Keratinocyte (primary cell): ENCODE results near the gene OR11H7. TPM values are rescaled to one million over a fixed set of nuclear protein-coding genes. Genes with fewer than 3 reads are reported as not detected.
"Not testable (repeated sequence)": the region's sequence is repeated elsewhere in the genome, so short reads cannot be mapped to it uniquely, and the experiment has no call there.

Experiments used
- DNase-seq: peaks from one replicate; pipeline ENCODE4 v3.0.0-alpha.2; 2011; ENCODE audit warnings: low read depth, missing footprints, low spot score
- FAIRE-seq: peaks from 2 replicates; lab custom pipeline; 2011; peaks lifted over from hg19 to GRCh38; lab: Jason Lieb, UNC
- H2AFZ ChIP-seq: 2 replicates; pipeline ENCODE4 v1.6.0; 2012; ENCODE audit warnings: low read length, control low read depth, inconsistent platforms; ENCODE audit not compliant: control insufficient read depth
- H3K27ac ChIP-seq: 2 replicates; pipeline ENCODE4 v1.5.1; 2011; ENCODE audit warnings: low read length; ENCODE audit not compliant: control insufficient read depth, insufficient read depth
- H3K27me3 ChIP-seq: 3 replicates; pipeline ENCODE4 v1.6.0; 2011; ENCODE audit warnings: low read length; ENCODE audit not compliant: control insufficient read depth, insufficient read depth; ENCODE audit errors: extremely low read depth
- H3K36me3 ChIP-seq, 2 experiments: 2 replicates in 1 of 2; 3 replicates in 1 of 2; pipeline ENCODE4 v1.5.1; 2011; ENCODE audit warnings: low read length in 2 of 2, mild to moderate bottlenecking in 1 of 2; ENCODE audit not compliant: control insufficient read depth in 2 of 2, insufficient read depth in 2 of 2; ENCODE audit errors: extremely low read depth in 1 of 2
- H3K4me1 ChIP-seq: 3 replicates; pipeline ENCODE4 v1.5.1; 2011; ENCODE audit warnings: low read length; ENCODE audit not compliant: control insufficient read depth, insufficient read depth; ENCODE audit errors: extremely low read depth
- H3K4me2 ChIP-seq: 3 replicates; pipeline ENCODE4 v1.6.0; 2011; ENCODE audit warnings: low read depth, low read length; ENCODE audit not compliant: control insufficient read depth, insufficient read depth; ENCODE audit errors: extremely low read depth
- H3K4me3 ChIP-seq, 3 experiments: fragments of 200-600 bp in 1 of 3; sonication (generic) in 1 of 3; 2 replicates in 2 of 3; 3 replicates in 1 of 3; pipeline ENCODE4 v1.5.1; 2011 to 2016; ENCODE audit warnings: low read length in 3 of 3, mild to moderate bottlenecking in 3 of 3, control low read depth in 2 of 3, inconsistent platforms in 1 of 3, low read depth in 1 of 3, mixed read lengths in 1 of 3, mixed run types in 1 of 3, moderate library complexity in 1 of 3; ENCODE audit not compliant: control insufficient read depth in 2 of 3, insufficient read depth in 2 of 3; ENCODE audit errors: extremely low read depth in 1 of 3
- H3K79me2 ChIP-seq: 2 replicates; pipeline ENCODE4 v1.6.0; 2012; ENCODE audit warnings: low read length; ENCODE audit not compliant: control insufficient read depth, insufficient read depth
- H3K9ac ChIP-seq: 3 replicates; pipeline ENCODE4 v1.6.0; 2011; ENCODE audit warnings: low read length; ENCODE audit not compliant: control insufficient read depth, insufficient read depth; ENCODE audit errors: extremely low read depth
- H3K9me1 ChIP-seq: 3 replicates; pipeline ENCODE4 v1.6.0; 2011; ENCODE audit warnings: low read length; ENCODE audit not compliant: control insufficient read depth, insufficient read depth; ENCODE audit errors: extremely low read depth
- H3K9me3 ChIP-seq: 2 replicates; pipeline ENCODE4 v1.5.1; 2012; ENCODE audit warnings: low read depth, low read length; ENCODE audit not compliant: control insufficient read depth
- H4K20me1 ChIP-seq: 3 replicates; pipeline ENCODE4 v1.6.0; 2011; ENCODE audit warnings: low read length; ENCODE audit not compliant: control insufficient read depth, insufficient read depth; ENCODE audit errors: extremely low read depth
- EZH2 ChIP-seq: IDR thresholded peaks from one replicate; pipeline ENCODE4 v1.6.1; 2012; ENCODE audit warnings: inconsistent platforms, mild to moderate bottlenecking, low read length, moderate library complexity
- dilution Hi-C: fragments of 300-500 bp; cut with MboI; formaldehyde crosslinking; loops from one replicate; pipeline ENCODE4 v1.7.0; 2020; ENCODE audit warnings: low sequenced_read_pairs; ENCODE audit not compliant: extremely low pct_ligation_motif_present
- polyA plus RNA-seq, 5 experiments: library from polyadenylated mRNA; depleted of rRNA in 3 of 5; stranded (reverse) in 3 of 5; stranded (forward) in 1 of 5; unstranded in 1 of 5; fragments of >200 nt; gene quantifications; 1 replicate in 1 of 5; 2 replicates in 3 of 5; 3 replicates in 1 of 5; pipeline versions ENCODE4 v1.2.1 to v1.2.3, GENCODE V29; 2011 to 2012; ENCODE audit warnings: missing spikeins in 2 of 5, low read depth in 1 of 5, low replicate concordance in 1 of 5
- TF ChIP-seq, protein P1 (sequence below), 3 experiments: IDR thresholded peaks in 1 of 3; conservative IDR thresholded peaks in 1 of 3; optimal IDR thresholded peaks in 1 of 3; 2 replicates in 2 of 3; 3 replicates in 1 of 3; pipeline versions ENCODE3 to v1.5.1; 2011; ENCODE audit warnings: low read length in 3 of 3, mild to moderate bottlenecking in 3 of 3, moderate library complexity in 2 of 3, control low read depth in 1 of 3, inconsistent platforms in 1 of 3; ENCODE audit not compliant: insufficient read depth in 2 of 3; ENCODE audit errors: extremely low read depth in 1 of 3

OR11H7 gene
- polyA plus RNA-seq, 1 donor (not counting 4 experiments of a cell fraction or from before 2014, with no cell fraction given): not detected

DNA sequence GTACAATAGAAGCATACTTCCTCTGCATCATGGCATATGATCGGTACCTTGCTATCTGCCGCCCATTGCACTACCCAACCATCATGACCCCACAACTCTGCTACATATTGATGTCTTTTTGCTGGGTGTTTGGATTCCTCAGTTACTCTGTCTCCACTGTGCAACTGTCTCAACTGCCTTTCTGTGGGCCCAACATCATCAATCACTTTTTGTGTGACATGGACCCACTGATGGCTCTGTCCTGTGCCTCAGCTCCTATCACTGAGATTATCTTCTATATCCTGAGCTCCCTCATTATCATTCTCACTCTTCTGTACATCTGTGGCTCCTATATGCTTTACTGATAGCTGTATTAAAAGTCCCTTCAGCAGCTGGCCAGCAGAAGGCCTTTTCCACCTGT is 19.2 kb upstream of the OR11H7 start:
- no peak for FAIRE-seq
- Histone ChIP-seq H3K4me2 (no peak overlapping the region), H3K36me3 (no peaks in the 10 kb centered on the region), H3K4me1 (no peaks in the 10 kb centered on the region), H3K9me1 (no peaks in the 10 kb centered on the region), H4K20me1 (no peaks in the 10 kb centered on the region), H2AFZ (no peak overlapping the region), H3K9me3 (no peaks in the 10 kb centered on the region), H3K27ac (no peak overlapping the region), H3K9ac (no peak overlapping the region), H3K27me3 (no peaks in the 10 kb centered on the region), H3K4me3 (no peak overlapping the region), H3K79me2 (no peaks in the 10 kb centered on the region)
- no peak for TF ChIP-seq EZH2
- TF ChIP-seq, protein P1, sequence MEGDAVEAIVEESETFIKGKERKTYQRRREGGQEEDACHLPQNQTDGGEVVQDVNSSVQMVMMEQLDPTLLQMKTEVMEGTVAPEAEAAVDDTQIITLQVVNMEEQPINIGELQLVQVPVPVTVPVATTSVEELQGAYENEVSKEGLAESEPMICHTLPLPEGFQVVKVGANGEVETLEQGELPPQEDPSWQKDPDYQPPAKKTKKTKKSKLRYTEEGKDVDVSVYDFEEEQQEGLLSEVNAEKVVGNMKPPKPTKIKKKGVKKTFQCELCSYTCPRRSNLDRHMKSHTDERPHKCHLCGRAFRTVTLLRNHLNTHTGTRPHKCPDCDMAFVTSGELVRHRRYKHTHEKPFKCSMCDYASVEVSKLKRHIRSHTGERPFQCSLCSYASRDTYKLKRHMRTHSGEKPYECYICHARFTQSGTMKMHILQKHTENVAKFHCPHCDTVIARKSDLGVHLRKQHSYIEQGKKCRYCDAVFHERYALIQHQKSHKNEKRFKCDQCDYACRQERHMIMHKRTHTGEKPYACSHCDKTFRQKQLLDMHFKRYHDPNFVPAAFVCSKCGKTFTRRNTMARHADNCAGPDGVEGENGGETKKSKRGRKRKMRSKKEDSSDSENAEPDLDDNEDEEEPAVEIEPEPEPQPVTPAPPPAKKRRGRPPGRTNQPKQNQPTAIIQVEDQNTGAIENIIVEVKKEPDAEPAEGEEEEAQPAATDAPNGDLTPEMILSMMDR (optimal IDR thresholded peaks at IDR 0.05 in 1 of 3, IDR thresholded peaks at IDR 0.05 in 1 of 3, conservative IDR thresholded peaks at IDR 0.05 in 1 of 3; ENCODE audit: extremely low read depth in 1 of 3, insufficient read depth in 2 of 3, low read length in 3 of 3): no peak
- no peak for DNase-seq
- dilution Hi-C loops: no loop called here

DNA sequence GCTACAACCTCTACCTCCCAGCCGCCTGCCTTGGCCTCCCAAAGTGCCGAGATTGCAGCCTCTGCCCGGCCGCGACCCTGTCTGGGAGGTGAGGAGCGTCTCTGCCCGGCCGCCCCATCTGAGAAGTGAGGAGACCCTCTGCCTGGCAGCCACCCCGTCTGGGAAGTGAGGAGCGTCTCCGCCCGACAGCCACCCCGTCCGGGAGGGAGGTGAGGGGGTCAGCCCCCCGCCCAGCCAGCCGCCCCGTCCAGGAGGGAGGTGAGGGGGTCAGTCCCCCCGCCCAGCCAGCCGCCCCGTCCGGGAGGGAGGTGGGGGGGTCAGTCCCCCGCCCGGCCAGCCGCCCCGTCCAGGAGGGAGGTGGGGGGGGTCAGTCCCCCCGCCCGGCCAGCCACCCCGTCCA is 16.4 kb upstream of the OR11H7 start:
- H3K27ac ChIP-seq, H4K20me1 ChIP-seq, dilution Hi-C loops, H3K27me3 ChIP-seq, H3K9me3 ChIP-seq, H2AFZ ChIP-seq, H3K4me1 ChIP-seq, H3K4me2 ChIP-seq, H3K4me3 ChIP-seq, DNase-seq, H3K79me2 ChIP-seq, H3K9me1 ChIP-seq, H3K36me3 ChIP-seq, H3K9ac ChIP-seq, FAIRE-seq: not testable (repeated sequence)

DNA sequence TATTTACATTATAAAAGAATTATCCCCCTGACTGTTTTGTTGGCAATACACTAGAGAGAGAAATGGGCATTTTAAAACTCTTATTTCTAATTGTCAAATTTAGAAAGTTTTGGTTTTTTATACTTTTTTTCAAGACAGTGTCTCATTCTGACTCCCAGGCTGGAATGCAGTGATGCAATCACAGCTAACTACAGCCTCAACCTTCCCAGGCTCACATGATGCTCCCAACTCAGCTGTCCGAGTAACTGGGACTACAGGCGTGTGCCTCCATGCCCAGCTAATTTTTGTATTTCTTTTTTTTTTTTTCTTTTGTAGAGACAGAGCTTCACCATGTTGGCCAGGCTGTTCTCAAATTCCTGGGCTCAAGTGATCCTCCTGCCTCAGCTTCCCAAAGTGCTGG is 13.6 kb upstream of the OR11H7 start:
- H3K4me1 ChIP-seq: no peaks in the 10 kb centered on the region

More for the DNA sequence above, 13.6 kb upstream of the OR11H7 start:
- H3K9me1 ChIP-seq: no peaks in the 10 kb centered on the region
- DNase-seq (no peak), FAIRE-seq (no peak)
- no peak overlapping the region for H3K4me2 ChIP-seq
- H3K27ac ChIP-seq: no peak overlapping the region
- H3K9ac ChIP-seq: no peak overlapping the region
- H3K27me3 ChIP-seq: no peaks in the 10 kb centered on the region
- H3K79me2 ChIP-seq: no peaks in the 10 kb centered on the region
- H2AFZ ChIP-seq: no peak overlapping the region
- H3K36me3 ChIP-seq: no peaks in the 10 kb centered on the region
- TF ChIP-seq, protein P1 (optimal IDR thresholded peaks at IDR 0.05 in 1 of 3, IDR thresholded peaks at IDR 0.05 in 1 of 3, conservative IDR thresholded peaks at IDR 0.05 in 1 of 3; ENCODE audit: extremely low read depth in 1 of 3, insufficient read depth in 2 of 3, low read length in 3 of 3): no peak
- no peak for TF ChIP-seq EZH2
- dilution Hi-C loops: no loop called here
- no peaks in the 10 kb centered on the region for H3K9me3 ChIP-seq
- H4K20me1 ChIP-seq: no peaks in the 10 kb centered on the region
- no peak overlapping the region for H3K4me3 ChIP-seq
